DOHH2 (cell line): Measurements from ENCODE around the gene ZNG1A.
"Not testable (repeated sequence)": the region's sequence is repeated elsewhere in the genome, so short reads cannot be mapped to it uniquely, and the experiment has no call there.

Source experiments
- H3F3A ChIP-seq: fragments of 200-600 bp; sonication (generic), shearing (Covaris generic); 2 replicates; pipeline ENCODE4 v1.6.0; 2016; ENCODE audit warnings: antibody characterized with exemption, mild to moderate bottlenecking; ENCODE audit not compliant: control insufficient read depth, insufficient read depth
- H3K27ac ChIP-seq: fragments of 200-600 bp; sonication (generic); 2 replicates; pipeline ENCODE4 v1.5.1; 2014; ENCODE audit warnings: low read depth, mild to moderate bottlenecking, low read length, moderate library complexity
- H3K27me3 ChIP-seq: fragments of 200-600 bp; sonication (generic); 2 replicates; pipeline ENCODE4 v1.6.1; 2014; ENCODE audit warnings: mild to moderate bottlenecking, low read length, mixed read lengths; ENCODE audit not compliant: control insufficient read depth
- H3K36me3 ChIP-seq: fragments of 200-600 bp; sonication (generic); 2 replicates; pipeline ENCODE4 v1.6.1; 2014; ENCODE audit warnings: mild to moderate bottlenecking, low read length, moderate library complexity, mixed read lengths; ENCODE audit not compliant: control insufficient read depth
- H3K4me1 ChIP-seq: fragments of 200-600 bp; sonication (generic); 2 replicates; pipeline ENCODE4 v1.6.1; 2014; ENCODE audit warnings: mild to moderate bottlenecking, low read length, mixed read lengths; ENCODE audit not compliant: control insufficient read depth
- H3K4me2 ChIP-seq: fragments of 200-600 bp; sonication (generic); 2 replicates; pipeline ENCODE4 v1.6.0; 2014; ENCODE audit warnings: mild to moderate bottlenecking, low read length, moderate library complexity
- H3K4me3 ChIP-seq: fragments of 200-600 bp; sonication (generic); 2 replicates; pipeline ENCODE4 v1.5.1; 2014; ENCODE audit warnings: mild to moderate bottlenecking, low read length, mixed read lengths
- H3K79me2 ChIP-seq: fragments of 200-600 bp; sonication (generic); 2 replicates; pipeline ENCODE4 v1.6.1; 2014; ENCODE audit warnings: mild to moderate bottlenecking, low read length, mixed read lengths; ENCODE audit not compliant: control insufficient read depth
- H3K9me2 ChIP-seq: fragments of 200-600 bp; sonication (generic); replicated peaks from 2 replicates; pipeline ENCODE4 v1.6.1; 2014; ENCODE audit warnings: mild to moderate bottlenecking, low read length, mixed read lengths; ENCODE audit not compliant: control insufficient read depth
- H3K9me3 ChIP-seq: fragments of 200-600 bp; sonication (generic); 2 replicates; pipeline ENCODE4 v1.6.1; 2014; ENCODE audit warnings: antibody characterized with exemption, low read length, mixed read lengths; ENCODE audit not compliant: control insufficient read depth, insufficient read depth
- H4K20me1 ChIP-seq: fragments of 200-600 bp; sonication (generic); 2 replicates; pipeline ENCODE4 v1.6.0; 2014; ENCODE audit warnings: low read depth, mild to moderate bottlenecking, antibody characterized with exemption, low read length, moderate library complexity; ENCODE audit not compliant: control insufficient read depth, insufficient read depth

ZNG1A gene

GRCh38 chr9:82932-83689, 95.7 kb downstream of the ZNG1A start:
- H3K4me3 ChIP-seq, H3K36me3 ChIP-seq, H3K9me3 ChIP-seq, H3K27ac ChIP-seq, H3K9me2 ChIP-seq, H3K4me1 ChIP-seq, H4K20me1 ChIP-seq, H3F3A ChIP-seq, H3K4me2 ChIP-seq, H3K79me2 ChIP-seq, H3K27me3 ChIP-seq: not testable (repeated sequence)

DNA sequence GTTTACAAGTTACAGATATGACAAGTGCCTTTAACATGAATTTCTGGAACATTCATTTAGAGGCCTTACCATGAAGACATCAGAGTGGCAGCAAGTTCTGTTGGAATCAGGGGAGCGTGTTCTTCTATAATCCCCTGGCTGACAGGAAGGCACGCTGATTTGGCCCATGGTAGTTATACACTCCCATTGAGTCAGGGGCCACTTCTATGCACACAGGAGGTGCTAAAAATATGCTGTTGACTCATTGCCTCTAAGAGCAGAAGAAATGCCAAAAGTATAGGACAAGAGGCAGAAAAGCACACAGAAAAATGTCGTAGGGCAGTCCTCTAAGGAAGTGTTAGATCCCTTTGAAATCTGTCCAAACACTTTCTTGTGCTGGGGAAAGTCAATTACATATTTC, 100.5 kb downstream of the ZNG1A start:
- H4K20me1 ChIP-seq, H3K27me3 ChIP-seq, H3F3A ChIP-seq, H3K27ac ChIP-seq, H3K4me1 ChIP-seq, H3K9me2 ChIP-seq, H3K4me2 ChIP-seq, H3K79me2 ChIP-seq, H3K4me3 ChIP-seq, H3K36me3 ChIP-seq, H3K9me3 ChIP-seq: not testable (repeated sequence)

DNA sequence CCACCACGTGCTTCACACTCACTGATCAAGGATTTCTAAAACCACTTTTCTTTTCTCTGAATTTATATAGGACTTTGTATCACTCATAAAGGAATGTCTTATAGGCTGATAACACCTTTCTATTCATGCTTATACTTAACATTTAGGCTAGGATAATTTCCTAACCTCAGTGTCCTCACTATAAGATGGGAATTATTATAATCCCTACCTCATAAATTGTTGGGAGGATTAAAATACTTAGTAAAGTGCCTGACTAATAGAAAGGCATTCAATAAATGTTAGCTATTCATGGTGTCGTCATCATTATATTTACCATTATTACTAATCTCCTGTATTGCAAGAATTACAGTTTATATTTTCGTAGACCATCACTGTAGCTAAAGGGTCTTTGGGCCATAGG, 102.5 kb downstream of the ZNG1A start:
- H3K36me3 ChIP-seq, H3K4me2 ChIP-seq, H3K27ac ChIP-seq, H3K4me1 ChIP-seq, H3K9me2 ChIP-seq, H3K79me2 ChIP-seq, H3F3A ChIP-seq, H4K20me1 ChIP-seq, H3K27me3 ChIP-seq, H3K9me3 ChIP-seq, H3K4me3 ChIP-seq: not testable (repeated sequence)

DNA sequence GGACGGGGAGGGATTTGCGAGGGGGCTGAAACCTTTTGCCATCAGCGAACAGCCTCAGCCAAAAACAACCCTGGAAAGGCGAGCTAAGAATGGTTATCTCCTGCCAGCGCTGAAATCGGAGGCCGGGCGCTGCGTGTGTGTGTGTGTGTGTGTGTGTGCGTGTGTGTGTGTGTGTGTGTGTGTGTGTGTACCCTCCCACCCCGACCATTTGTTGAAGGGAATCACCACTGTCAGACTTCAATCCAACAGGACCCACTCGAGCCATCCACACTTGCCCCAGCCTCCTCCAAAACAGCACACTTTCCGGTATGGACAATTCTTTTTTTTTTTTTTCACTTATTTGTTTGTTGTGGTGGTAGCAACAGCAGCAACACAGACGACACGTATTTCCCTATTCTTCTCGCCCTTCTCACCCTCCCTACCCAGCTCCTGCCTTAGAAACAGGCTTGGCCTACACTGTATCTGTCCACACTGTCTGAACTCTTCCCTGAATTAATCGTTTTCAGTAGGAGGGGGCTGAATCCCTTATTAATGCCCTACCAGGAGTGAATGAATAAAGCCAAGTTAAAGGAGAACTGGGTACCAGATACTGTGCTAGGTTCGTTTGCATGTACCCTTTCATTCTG, 104.8 kb downstream of the ZNG1A start:
- H3K36me3 ChIP-seq, H3K9me2 ChIP-seq, H4K20me1 ChIP-seq, H3K4me3 ChIP-seq, H3K79me2 ChIP-seq, H3K27ac ChIP-seq, H3K27me3 ChIP-seq, H3F3A ChIP-seq, H3K9me3 ChIP-seq, H3K4me2 ChIP-seq, H3K4me1 ChIP-seq: not testable (repeated sequence)

GRCh38 chr9:73076-73899, 105.6 kb downstream of the ZNG1A start:
- not testable (repeated sequence) for H3K79me2 ChIP-seq, H3K27ac ChIP-seq, H3K27me3 ChIP-seq, H3K4me1 ChIP-seq, H3K9me3 ChIP-seq, H3K4me2 ChIP-seq, H3K36me3 ChIP-seq, H3K9me2 ChIP-seq, H3K4me3 ChIP-seq, H4K20me1 ChIP-seq, H3F3A ChIP-seq
